Stimulated activated CD4-positive, alpha-beta T cell treated with anti-CD3 and anti-CD28 coated beads, Interleukin-12 subunit alpha, Interleukin-12 subunit beta, amount 100 ng/mL, for 24 hours (primary cell): ENCODE results near the gene PCDH19.
A peak's percentile ranks its signal among the peaks of the same experiment; 100 is the strongest.
"Not testable (repeated sequence)": the region's sequence is repeated elsewhere in the genome, so short reads cannot be mapped to it uniquely, and the experiment has no call there.

Source experiments
- DNase-seq, 2 experiments: peaks; one replicate each; pipeline ENCODE4 v3.0.0-alpha.2; 2020; ENCODE audit warnings: low read depth in 2 of 2

PCDH19 gene, protein sequence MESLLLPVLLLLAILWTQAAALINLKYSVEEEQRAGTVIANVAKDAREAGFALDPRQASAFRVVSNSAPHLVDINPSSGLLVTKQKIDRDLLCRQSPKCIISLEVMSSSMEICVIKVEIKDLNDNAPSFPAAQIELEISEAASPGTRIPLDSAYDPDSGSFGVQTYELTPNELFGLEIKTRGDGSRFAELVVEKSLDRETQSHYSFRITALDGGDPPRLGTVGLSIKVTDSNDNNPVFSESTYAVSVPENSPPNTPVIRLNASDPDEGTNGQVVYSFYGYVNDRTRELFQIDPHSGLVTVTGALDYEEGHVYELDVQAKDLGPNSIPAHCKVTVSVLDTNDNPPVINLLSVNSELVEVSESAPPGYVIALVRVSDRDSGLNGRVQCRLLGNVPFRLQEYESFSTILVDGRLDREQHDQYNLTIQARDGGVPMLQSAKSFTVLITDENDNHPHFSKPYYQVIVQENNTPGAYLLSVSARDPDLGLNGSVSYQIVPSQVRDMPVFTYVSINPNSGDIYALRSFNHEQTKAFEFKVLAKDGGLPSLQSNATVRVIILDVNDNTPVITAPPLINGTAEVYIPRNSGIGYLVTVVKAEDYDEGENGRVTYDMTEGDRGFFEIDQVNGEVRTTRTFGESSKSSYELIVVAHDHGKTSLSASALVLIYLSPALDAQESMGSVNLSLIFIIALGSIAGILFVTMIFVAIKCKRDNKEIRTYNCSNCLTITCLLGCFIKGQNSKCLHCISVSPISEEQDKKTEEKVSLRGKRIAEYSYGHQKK (N-terminal part only)

DNA sequence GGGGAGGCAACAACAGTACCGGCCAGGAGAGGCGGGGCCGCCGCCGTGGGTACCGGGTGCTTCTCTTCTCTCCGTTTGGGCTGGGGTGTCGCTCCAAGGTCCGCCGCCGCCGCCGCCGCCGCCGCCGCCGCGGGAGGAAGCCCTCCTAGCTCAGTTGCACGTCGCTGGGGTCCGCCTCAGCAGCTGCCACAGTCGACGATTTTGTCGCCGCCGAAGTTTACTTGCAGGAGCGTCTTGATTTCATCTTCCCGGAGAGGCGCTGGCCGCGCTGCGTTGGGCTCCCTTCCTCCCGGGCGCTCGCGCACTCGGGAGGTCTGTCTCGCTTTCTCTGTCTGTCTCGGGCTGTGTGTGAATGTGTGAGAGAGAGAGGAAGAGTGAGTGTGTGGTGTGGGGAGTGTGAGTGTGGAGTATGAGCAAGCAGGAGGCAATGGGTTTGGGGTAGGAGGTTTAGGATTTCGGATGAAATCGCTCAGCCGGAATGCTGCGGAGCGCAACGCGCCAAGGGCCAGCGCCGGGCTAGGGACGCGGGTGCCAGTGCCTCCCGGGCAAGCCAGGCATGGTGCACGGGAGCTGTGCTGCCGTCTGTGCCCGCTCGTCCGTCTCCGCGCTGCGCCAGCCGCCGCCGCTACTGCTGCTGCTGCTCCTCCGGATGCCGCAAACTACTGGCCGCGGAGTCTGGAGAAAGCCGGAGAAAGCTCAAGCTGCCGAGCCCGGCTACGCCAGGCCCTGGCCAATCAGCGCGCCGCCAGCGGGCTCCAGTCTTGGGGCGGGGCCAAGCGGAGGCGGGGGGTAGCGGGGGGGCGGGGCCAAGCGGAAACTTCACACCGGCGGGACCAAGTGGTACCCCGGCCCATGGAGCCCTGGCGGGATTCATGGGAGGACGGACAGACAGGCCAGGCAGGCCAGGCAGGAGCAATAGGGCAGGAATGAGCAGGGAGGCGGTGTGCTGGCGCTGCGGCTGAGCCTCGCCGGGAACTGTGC lies at the start of gene PCDH19:
PCDH19 (minus strand) TSS at position 664 of the 981 bp plus-strand sequence. CDS start 1,676 bp downstream, outside the sequence.
- DNase-seq = peak; percentile 1 to 31

DNA sequence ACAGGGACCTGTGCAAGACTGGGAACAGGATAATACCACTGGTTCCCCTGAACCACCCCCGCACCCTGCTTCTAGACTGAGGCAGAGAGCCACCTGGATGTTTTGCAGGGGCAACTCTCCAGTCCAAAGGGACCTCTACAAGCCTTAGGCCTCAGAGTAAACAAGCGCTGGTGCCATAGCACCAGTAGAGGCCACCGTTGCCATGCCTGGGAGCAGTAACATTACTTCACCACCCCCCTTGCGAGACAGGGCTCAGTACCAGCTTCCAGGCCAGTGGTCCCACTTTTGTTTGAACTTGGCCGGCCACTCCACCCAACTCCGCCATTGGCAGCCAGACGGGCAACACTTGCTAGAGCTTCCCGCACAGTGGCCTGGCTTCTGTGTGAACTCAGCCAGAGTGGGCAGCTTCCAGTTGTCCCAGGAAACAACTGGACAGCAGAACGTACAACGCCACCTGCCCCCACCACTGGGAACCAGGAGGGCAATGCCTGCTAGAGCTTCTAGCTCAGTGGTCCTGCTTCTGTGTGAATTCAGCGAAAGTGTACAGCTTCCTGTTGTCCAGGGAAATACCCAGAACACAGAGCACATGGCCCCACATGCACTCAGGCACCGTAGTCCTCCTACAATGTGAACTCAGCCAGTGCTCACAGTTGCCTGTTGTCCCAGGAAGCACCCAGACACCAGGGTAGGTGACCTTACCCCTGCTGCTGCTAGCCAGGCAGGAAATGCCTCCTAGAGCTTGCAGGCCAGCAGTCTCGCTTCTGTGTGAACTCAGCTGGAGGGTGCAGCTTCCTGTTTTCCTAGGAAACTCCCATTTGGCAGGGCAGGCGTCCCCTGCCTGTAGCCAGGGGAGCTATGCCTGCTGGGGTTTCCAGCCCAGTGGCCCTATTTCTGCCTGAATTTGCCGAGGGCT lies 39.9 kb upstream of the PCDH19 start:
- no peak for DNase-seq

DNA sequence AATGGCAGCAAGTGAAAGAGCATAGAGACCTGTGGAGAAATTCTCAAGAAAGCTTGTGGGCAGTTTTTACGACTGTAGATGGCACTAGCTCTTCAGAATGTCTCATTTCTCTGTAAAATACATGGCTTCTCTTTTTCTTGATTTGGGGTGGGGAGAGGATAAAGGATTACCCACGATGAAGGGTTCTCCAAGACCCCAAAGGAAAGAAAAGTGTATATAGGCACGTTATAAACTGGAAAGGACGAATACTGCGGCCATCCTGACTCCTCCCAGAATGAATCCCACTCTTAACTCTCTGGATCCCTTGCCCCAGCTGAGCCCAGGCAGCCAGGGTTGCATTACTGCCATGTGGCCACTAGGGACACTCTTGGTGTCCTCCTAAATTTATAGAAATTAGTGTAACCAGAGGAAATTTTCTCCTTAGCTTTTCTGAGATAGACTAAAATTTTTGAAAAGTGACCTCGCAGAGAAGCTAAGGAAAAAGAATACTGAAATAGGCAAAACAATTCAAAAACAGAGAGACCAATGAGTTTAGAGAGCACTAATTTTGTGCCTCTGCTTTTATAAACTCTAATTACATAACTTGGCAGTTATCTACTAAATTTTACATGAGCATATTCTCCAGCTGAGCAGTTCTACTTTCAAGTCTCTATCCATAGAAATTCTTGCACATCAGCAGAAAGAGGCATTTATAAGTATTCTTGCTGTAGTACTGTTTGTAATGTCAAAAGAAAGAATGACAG lies 37.8 kb upstream of the PCDH19 start:
- DNase-seq = peak in 1 of 2 experiments; percentile 4

DNA sequence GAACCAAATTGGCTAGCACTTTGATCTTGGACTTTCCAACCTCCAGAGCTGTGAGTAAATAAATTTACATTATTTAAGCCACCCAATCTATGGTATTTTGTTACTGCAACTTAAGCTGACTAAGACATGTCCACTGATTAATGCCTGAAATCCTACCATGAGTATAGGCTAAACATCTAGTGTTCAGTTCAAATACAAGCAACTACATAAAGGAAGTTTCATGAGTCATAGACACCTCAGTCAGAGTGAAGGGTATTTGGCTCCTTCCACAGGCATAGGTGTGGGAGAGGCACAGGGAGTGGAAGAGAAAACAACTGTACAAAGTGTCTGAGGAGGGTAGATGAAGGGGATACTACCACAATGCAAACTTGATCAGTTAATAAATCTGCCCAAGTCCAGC lies 35.5 kb upstream of the PCDH19 start:
- no peak for DNase-seq

DNA sequence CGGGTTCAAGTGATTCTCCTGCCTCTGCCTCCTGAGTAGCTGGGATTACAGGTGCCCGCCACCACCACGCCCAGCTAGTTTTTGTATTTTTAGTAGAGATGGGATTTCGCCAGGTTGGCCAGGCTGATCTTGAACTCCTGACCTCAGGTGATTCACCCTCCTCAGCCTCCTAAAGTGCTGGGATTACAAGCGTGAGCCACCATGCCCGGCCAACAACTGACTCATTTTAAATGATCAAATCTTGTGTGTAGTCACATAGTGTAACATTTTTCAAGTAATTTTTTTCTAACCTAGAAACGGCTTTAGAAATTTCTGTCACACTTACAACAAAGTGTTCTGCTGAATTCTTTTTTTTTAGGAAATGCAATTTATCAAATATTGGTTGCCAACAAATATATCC lies 31.2 kb upstream of the PCDH19 start:
- not testable (repeated sequence) for DNase-seq

DNA sequence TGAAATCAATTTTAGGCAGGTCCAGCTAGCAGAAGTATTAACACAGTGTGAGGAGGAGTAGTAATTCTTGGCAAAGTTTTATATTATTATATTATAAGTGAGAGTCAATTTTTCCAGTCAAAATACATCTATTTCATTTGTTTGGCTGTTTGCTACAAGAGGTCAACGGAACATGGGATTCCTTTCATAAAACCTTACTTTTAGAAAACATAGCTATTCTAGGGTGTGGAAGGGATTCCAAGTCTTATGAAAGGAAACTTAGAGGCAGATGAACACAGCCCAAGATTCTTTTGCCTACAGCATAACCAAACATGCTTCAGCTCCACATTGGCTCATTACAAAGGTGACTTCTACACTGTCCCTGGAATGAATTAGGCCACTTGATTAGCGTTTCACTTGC lies 29.9 kb upstream of the PCDH19 start:
- DNase-seq = no peak

DNA sequence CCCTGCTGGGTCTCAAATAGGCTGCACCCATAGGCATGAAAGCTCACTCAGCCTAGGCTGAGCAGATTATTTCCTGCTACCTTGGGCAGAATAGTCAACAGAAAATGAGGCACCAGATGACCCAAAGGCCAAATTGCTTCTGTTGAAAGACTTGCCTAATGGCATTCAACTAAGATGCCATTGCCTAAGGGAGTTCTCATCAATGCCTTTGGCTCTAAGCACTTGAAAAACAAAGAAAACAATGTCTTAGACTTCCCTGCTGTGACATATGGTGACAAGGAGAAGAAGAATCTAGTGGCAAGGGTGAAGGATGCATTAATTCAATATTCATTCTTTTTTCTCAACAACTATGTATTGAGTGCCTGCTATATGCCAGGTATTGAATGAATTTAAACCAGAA lies 25.7 kb upstream of the PCDH19 start:
- no peak for DNase-seq

DNA sequence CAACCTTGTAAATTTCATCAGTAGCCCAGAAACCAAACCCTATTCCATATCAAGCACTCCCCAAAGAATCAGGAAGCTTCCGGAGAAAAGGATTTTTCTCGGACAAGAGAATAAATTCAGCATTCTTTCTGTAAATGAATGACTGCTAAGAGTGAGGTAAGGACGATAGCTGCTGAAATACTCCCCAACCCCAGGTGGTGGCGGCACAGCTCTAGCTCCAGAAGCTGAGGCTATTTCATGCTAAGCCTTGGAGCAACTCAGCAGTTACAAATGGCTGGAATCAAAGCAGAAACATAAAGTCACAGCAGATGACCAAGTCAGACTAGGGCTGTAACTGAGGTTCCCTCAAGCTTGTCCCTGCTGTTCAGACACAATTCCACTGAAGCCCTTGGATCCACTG lies 13.9 kb upstream of the PCDH19 start:
- DNase-seq = no peak

DNA sequence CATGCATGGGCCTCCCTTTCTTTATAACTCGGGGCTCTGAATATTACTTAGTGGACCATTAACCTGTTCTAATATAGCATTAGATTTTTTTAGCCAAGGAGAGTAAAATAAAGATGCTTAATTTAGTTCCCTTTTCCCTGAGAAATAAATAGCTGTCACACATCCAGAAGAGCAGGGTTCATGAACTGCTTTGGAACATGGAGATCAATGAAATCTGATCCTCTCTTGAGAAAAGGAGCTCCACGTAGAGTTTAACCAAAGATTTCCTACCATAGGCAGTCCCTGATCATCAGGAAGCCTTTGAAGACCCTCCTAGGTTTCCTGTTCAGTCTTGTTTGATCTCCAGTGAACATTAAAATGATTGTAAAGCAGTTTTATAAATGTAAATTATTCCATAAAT lies 8.5 kb upstream of the PCDH19 start:
- no peak for DNase-seq

DNA sequence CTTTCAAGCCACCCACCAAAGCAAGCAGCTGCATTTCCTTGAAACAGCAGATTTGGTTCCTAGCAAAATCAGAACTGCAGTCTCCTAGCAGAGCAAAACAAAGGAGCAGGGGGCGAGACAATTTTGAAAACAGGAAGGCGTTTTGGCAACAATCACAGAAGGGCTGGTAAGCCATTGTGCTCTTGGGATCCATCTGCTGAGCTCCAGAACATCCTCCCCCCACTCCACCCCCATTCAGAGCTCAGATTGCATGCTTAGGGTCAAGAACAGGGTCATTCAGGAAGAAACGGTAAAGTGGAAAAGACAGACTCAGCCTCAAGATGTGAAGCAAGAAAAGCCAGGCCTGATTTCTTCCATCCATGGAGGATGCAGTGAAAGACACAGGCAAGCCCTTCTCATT lies 7.6 kb upstream of the PCDH19 start:
- DNase-seq = no peak

DNA sequence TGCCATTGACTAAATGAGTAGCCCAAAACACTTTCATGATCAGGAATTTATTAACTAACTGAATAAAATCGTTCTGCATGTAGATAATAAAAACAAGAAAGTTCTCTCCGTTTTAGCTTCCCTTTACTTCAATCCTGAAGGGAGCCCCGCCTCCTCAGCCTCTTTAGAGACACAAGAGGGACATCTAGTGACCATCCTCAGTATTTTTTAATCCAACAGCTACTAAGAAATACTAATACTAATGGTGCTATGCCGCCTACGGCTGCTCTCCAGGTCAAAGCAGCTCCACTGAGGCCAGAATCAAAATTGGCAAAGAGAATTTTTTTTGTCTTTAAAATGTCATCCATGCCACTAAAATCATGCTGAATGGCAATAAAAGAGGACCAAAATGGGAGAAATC lies 3.2 kb upstream of the PCDH19 start:
- DNase-seq = no peak

DNA sequence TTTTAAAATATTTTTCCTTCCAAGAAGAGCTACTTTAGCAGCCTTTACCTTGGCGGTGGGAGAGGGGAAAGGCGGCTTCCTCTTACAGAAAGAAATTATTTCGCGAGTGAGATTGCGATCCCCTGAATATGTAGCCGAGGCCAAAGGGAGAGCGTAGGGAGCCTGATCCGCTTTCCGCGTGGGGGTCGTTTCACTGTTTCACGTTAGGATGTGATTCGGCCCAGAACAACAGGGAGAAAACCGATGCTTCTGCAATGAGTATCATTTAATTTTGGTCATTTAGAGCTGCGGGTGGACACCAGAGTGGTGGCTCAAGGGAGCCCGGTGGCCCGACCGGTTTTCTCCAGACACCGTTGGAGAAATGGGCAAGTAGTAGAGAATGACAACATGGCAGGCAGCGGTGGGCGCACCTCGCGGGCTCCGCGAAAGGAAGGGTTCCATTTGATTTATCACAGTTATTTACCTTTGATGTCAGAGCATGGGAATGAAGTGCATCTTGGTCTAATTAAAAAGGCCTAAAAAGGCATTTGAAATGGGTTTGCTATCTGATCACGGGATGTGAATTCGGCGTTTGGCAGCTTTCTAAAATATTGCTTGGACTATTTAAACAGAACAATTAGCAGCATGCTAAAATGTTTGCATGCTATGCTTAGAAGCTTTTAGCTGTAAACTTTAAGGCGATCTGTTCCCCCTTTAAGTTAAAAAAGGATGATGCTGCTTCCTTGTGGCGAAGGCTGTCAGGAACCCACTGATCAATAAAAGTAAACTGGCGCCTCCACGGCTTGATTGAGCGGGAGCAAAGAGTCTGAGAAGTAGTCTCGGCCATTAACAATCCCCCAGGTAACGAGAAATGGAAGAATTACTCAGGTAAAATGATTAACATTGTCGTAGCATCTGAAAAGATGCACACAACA lies 2.0 kb upstream of the PCDH19 start:
- DNase-seq = no peak

DNA sequence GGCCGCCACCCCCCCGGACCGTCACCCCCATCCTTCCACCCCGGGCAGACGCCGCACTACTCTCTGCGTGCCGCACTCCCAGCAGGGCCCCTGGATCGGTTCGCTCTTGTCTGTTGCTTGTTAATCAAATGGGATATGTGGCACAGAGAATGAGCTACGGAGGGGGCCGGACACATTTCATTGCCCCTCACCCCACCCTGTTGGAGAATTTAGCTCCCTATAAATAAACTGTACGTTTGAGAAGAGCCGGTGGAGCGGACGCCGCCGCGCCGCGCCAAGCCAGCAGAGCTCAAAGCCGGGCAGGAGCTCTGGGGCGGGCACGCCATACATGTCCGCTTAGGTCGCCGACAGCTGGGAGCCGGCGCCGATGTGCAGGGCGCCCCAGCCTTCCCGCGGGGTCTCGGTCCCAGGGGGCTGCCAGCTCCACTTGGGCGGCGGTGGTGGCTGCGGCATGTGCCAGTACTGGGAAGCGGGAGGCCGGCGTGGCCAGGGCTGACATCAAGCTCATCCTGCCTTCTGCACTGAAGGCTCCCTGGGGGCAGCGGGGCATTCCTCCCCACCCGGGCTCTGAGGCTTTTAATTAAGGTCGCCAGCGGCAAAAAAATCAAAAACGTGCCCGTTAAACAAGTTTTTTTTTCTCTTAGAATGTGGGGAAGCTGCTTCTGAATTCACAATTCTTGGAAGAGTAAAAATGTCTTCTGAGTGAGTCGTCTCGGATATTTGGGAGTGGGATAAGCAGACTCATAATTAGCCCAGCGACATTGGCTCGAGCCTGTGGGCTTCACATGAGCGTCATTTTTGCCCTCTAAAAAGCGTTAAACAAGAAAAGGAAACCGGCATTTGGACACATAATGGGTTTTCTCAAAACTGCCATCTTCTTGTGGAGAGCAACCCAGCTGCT lies 1.1 kb upstream of the PCDH19 start:
- DNase-seq = no peak

DNA sequence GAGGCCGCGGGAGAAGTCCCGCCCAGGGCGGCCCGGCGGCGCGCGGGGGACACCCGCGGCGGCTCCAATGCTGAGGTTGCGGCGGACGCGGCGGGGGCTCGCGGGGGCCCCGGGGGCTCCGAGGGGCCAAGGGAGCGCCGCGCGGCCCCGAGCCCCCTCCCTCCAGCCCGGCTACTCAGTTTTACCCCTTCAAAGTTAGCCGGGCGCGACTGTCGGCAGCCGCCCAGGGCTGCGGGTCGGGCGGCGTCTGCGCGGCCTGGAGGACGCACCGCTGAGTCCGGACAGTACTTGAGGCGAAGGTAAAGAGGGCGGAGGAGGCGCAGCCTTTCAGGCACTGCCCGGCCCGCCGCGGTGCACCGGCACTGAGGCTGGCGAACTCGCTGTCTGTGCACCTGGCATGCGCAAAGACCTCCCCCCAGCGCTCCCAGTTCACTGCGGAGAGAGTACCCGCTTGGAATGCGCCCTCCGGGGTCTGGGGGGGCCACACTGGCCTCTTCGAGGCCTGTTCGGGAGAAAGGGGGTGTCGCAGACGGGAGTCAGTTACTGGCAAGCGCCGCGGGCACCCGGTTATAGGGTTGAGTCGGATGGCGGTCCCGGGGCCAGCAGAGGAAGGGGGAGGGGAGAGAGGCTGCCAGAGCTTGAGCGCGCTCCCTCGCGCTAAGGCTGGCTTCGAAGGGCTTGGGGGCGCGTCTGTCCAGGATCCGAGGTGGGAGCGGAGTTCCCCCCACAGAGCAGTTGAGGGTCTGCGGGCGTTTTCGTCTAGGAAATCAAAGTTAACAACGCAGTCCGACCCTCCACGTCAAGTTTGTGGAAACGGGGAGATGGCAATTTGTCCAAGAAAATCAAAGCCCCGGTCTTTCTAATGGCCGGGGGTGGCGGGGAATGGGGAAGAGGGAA lies 1.1 kb downstream of the PCDH19 start:
- no peak for DNase-seq

DNA sequence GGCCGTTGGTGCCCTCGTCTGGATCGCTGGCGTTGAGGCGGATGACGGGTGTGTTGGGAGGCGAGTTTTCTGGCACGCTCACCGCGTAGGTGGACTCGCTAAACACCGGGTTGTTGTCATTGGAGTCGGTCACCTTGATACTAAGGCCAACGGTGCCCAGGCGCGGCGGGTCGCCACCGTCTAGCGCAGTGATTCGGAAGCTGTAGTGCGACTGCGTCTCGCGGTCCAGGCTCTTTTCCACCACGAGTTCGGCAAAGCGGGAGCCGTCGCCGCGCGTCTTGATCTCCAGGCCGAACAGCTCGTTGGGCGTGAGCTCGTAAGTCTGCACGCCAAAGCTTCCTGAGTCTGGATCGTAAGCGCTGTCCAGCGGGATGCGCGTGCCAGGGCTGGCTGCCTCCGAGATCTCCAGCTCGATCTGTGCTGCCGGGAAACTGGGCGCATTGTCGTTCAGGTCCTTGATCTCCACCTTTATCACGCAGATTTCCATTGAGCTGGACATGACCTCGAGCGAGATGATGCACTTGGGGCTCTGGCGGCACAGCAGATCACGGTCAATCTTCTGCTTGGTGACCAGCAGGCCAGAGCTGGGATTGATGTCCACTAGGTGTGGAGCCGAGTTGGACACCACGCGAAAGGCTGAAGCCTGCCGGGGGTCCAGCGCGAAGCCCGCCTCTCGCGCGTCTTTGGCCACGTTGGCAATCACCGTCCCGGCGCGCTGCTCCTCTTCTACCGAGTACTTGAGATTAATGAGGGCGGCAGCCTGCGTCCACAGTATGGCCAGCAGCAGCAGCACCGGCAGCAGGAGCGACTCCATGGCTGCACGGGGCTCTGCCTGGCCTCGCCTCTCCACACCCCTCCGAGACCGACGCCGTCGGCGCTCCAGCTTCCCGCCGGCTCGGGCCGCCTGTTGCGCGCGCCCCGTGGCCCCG lies 2.0 kb downstream of the PCDH19 start:
- no peak for DNase-seq
